GM18517 (cell line): Measurements from ENCODE around the gene PHF3.

Experiments used
- ATAC-seq: cut with Tn5 transposase; IDR thresholded peaks from one replicate; pipeline ENCODE4 v1.9.1; 2021; ENCODE audit warnings: mild to moderate bottlenecking, moderate library complexity; ENCODE audit not compliant: unreplicated experiment

PHF3 gene

DNA sequence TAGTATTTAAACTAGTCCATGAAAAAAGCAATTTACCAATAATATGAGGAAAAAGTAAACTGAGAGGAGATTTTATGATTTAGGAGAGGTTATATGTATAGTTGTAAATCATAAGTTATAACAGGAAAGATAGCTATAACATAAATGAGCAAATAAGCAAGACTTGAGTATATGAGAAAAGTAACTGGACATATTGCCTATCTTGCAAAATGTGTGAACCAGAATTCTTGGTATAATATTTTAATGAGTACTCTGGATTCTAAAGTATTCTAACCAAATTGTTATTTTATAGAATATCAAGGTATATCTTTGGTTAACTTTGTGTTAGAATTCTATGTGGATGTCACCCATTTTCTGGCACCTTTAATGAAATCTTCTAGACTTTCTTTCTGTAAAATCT, 124.6 kb downstream of the PHF3 start:
- no peak for ATAC-seq

DNA sequence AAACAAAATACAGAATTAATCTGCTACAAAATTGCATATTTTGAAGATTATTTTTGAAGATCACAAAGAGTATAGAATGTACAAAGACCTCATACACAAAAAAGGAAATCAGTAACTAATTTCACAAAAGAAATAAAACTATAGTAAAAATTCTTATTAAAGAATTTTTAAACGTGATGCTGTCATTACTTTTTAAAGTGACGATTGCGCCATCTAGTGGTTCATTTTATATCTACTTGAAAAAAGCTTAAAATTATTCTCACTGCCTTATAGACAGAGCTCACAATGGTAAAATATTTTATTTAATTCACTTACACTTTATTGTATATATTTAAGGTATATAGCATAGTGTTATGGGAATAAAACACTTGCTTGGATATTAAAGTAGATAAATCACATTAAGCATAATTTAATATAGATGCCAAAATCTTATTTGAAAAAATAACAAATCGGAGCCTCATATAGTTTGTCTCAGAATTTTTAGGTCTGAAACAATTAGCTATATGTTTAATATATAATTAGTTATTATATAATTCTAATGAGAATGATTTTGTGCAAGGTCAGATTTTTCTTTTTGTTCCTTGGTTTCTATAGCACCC, 128.8 kb downstream of the PHF3 start:
- ATAC-seq, result no peak
